HepG2 (cell line): Measurements from ENCODE around the gene PEPD. TPM values are rescaled to one million over a fixed set of nuclear protein-coding genes. Genes with fewer than 3 reads are reported as not detected.

Experiments
- BCL3 ChIP-seq: sonication (generic); formaldehyde crosslinking; IDR thresholded peaks from 2 replicates; pipeline ENCODE4 v1.5.1; 2020; ENCODE audit warnings: mild to moderate bottlenecking, missing genetic modification reagents, moderate library complexity
- HOXA5 ChIP-seq: sonication (generic); formaldehyde crosslinking; IDR thresholded peaks from 2 replicates; pipeline ENCODE4 v1.4.0; 2020; ENCODE audit warnings: missing genetic modification reagents
- KDM5B ChIP-seq: sonication (generic); formaldehyde crosslinking; IDR thresholded peaks from 2 replicates; pipeline ENCODE4 v1.4.0; 2020; ENCODE audit warnings: missing genetic modification reagents, mild to moderate bottlenecking, borderline replicate concordance
- MTF1 ChIP-seq: sonication (generic); formaldehyde crosslinking; IDR thresholded peaks from 2 replicates; pipeline ENCODE4 v1.5.0; 2020; ENCODE audit warnings: missing genetic modification reagents
- NCOA2 ChIP-seq: sonication (generic); formaldehyde crosslinking; IDR thresholded peaks from 2 replicates; pipeline ENCODE4 v1.8.0; 2022; ENCODE audit warnings: inconsistent platforms
- NCOR1 ChIP-seq: fragments of 200-600 bp; sonication (generic); IDR thresholded peaks from 2 replicates; pipeline ENCODE4 v1.7.0; 2017; ENCODE audit warnings: antibody characterized with exemption, low read length, borderline replicate concordance
- PAX8 ChIP-seq: sonication (generic); formaldehyde crosslinking; IDR thresholded peaks from 2 replicates; pipeline ENCODE4 v1.8.0; 2022; ENCODE audit warnings: mild to moderate bottlenecking, missing genetic modification reagents, borderline replicate concordance
- SRSF9 ChIP-seq: fragments of 200-400 bp; formaldehyde crosslinking; IDR thresholded peaks from 2 replicates; pipeline ENCODE4 v1.6.1; 2018; ENCODE audit warnings: borderline replicate concordance, mild to moderate bottlenecking, low read depth, low read length; ENCODE audit not compliant: insufficient read depth, poor library complexity, severe bottlenecking
- ZBTB1 ChIP-seq: sonication (generic); formaldehyde crosslinking; IDR thresholded peaks from 2 replicates; pipeline ENCODE4 v1.4.0; 2020; ENCODE audit warnings: missing genetic modification reagents, borderline replicate concordance
- ZBTB3 ChIP-seq: sonication (generic); formaldehyde crosslinking; IDR thresholded peaks from 2 replicates; pipeline ENCODE4 v1.4.0; 2020; ENCODE audit warnings: low read depth, mild to moderate bottlenecking, moderate library complexity, missing genetic modification reagents, borderline replicate concordance
- ZFP62 ChIP-seq: sonication (generic); formaldehyde crosslinking; IDR thresholded peaks from 2 replicates; pipeline ENCODE4 v1.4.0; 2020; ENCODE audit warnings: missing genetic modification reagents
- ZNF414 ChIP-seq: sonication (generic); formaldehyde crosslinking; IDR thresholded peaks from 2 replicates; pipeline ENCODE4 v1.5.0; 2020; ENCODE audit warnings: missing genetic modification reagents
- ZNF547 ChIP-seq: sonication (generic); formaldehyde crosslinking; IDR thresholded peaks from 2 replicates; pipeline ENCODE4 v1.5.1; 2020; ENCODE audit warnings: mild to moderate bottlenecking, missing genetic modification reagents
- polyA plus RNA-seq, 8 experiments: library from polyadenylated mRNA; depleted of rRNA in 3 of 8; stranded (reverse) in 7 of 8; unstranded in 1 of 8; fragments of >200 nt; fragmentation: Illumina TruSeq in 4 of 8; extraction: Trizol in 4 of 8; gene quantifications; 2 replicates each; pipeline versions ENCODE4 v1.2.1 to v1.2.3, GENCODE V29; 2011 to 2016; ENCODE audit warnings: low read depth in 4 of 8, missing spikeins in 1 of 8, mixed read lengths in 1 of 8; ENCODE audit not compliant: insufficient read depth in 1 of 8
- total RNA-seq, 5 experiments: library from RNA; depleted of rRNA; stranded (reverse); fragments of >200 nt; fragmentation: Illumina TruSeq; extraction: Trizol; gene quantifications; 2 replicates each; pipeline ENCODE4 v1.2.3, GENCODE V29; 2016; ENCODE audit warnings: low read depth in 1 of 5
- TF ChIP-seq, protein P1 (sequence below): sonication (generic); formaldehyde crosslinking; IDR thresholded peaks from 2 replicates; pipeline ENCODE4 v1.4.0; 2020; ENCODE audit warnings: missing genetic modification reagents

PEPD gene
- total and polyA plus RNA-seq, 2 of the 13 experiments (the other 11 are each of a cell fraction or from before 2014, with no cell fraction given): 60.7 to 75.1 TPM

DNA sequence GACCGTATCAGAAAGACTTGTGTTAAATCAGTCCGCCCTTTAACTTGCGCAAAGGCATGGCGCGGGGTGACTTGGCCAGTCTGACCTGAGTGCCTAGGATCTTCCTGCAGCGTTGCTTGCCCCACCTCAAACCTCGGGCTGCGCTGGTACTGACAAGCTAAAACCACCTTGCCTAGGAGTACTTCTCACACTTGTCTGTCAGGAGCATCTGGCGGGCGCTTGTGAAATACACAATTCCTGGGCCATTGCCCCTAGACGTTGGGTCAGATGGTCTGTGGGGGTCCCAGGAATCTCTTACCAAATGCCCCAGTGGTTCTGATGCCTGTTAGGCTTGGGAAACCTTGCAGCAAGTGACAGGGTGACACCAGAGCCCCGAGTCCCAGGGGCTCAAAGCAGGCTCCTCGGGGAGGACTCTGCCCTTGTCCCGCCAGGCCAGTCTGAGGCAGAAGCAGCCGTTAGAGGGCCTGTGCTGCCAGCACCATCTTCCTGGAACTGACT lies 135.2 kb downstream of the PEPD start (continued):
- TF ChIP-seq SRSF9: no peak
- TF ChIP-seq NCOR1: no peak
- TF ChIP-seq ZBTB3 (CRISPR knock-in tag): no peak
- TF ChIP-seq, protein P1, sequence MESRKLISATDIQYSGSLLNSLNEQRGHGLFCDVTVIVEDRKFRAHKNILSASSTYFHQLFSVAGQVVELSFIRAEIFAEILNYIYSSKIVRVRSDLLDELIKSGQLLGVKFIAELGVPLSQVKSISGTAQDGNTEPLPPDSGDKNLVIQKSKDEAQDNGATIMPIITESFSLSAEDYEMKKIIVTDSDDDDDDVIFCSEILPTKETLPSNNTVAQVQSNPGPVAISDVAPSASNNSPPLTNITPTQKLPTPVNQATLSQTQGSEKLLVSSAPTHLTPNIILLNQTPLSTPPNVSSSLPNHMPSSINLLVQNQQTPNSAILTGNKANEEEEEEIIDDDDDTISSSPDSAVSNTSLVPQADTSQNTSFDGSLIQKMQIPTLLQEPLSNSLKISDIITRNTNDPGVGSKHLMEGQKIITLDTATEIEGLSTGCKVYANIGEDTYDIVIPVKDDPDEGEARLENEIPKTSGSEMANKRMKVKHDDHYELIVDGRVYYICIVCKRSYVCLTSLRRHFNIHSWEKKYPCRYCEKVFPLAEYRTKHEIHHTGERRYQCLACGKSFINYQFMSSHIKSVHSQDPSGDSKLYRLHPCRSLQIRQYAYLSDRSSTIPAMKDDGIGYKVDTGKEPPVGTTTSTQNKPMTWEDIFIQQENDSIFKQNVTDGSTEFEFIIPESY: peak; percentile 50; the same call in 1 of the 2 replicates
- TF ChIP-seq NCOA2 (CRISPR knock-in tag): no peak
- TF ChIP-seq ZBTB1 (CRISPR knock-in tag): no peak
- no peak for TF ChIP-seq ZFP62
- no peak for TF ChIP-seq ZNF547 (CRISPR knock-in tag)
- TF ChIP-seq BCL3 (CRISPR knock-in tag): no peak
- no peak for TF ChIP-seq HOXA5 (CRISPR knock-in tag)
- no peak for TF ChIP-seq KDM5B (CRISPR knock-in tag)
- no peak for TF ChIP-seq ZNF414 (CRISPR knock-in tag)
- TF ChIP-seq PAX8 (CRISPR knock-in tag): no peak
- no peak for TF ChIP-seq MTF1 (CRISPR knock-in tag)
